K562 (cell line): ENCODE measurements around the gene MPRIP.

ENCODE experiments used
- CBFB ChIP-seq: sonication (generic); formaldehyde crosslinking; IDR thresholded peaks from 2 replicates; pipeline ENCODE4 v1.4.0; 2020; ENCODE audit warnings: mild to moderate bottlenecking, missing genetic modification reagents
- CHD2 ChIP-seq: IDR thresholded peaks from 2 replicates; pipeline ENCODE4 v1.6.1; 2011; ENCODE audit warnings: low read depth, low read length
- E2F4 ChIP-seq: sonication (generic); formaldehyde crosslinking; IDR thresholded peaks from 2 replicates; pipeline ENCODE4 v1.8.0; 2022; ENCODE audit warnings: mild to moderate bottlenecking, low read depth, missing genetic modification reagents
- EP300 ChIP-seq: IDR thresholded peaks from 2 replicates; pipeline ENCODE4 v1.6.1; 2012; ENCODE audit warnings: low read length, improper control_type of control experiment
- HNRNPH1 ChIP-seq: fragments of 200-400 bp; formaldehyde crosslinking; optimal IDR thresholded peaks from 2 replicates; pipeline ENCODE3; 2017; ENCODE audit warnings: low read depth, mild to moderate bottlenecking, low read length, moderate library complexity
- SMARCA5 ChIP-seq: fragments of 450-650 bp; IDR thresholded peaks from 2 replicates; pipeline ENCODE4 v1.6.1; 2016
- ZBTB26 ChIP-seq: fragments of 450-650 bp; formaldehyde crosslinking; IDR thresholded peaks from 2 replicates; pipeline ENCODE4 v1.4.0; 2022; ENCODE audit warnings: missing genetic modification characterization

- TF ChIP-seq HNRNPH1 (no peak), EP300 (no peak), CBFB (no peak), E2F4 (CRISPR knock-in tag) (no peak), CHD2 (no peak), SMARCA5 (no peak), ZBTB26 (CRISPR knock-in tag) (no peak)
Measured at GRCh38 chr17:16994631-16995030, 47.6 kb upstream of the MPRIP start.
